SU-DHL-6 (cell line): Measurements from ENCODE around the gene PTCH2.

Experiments
- H2AFZ ChIP-seq: fragments of 200-600 bp; sonication (generic); 2 replicates; pipeline ENCODE4 v1.6.1; 2014; ENCODE audit warnings: low read depth, mild to moderate bottlenecking, moderate library complexity, mixed read lengths, antibody characterized with exemption, low read length; ENCODE audit not compliant: severe bottlenecking
- H3F3A ChIP-seq: fragments of 200-600 bp; shearing (Covaris generic); 2 replicates; pipeline ENCODE4 v1.6.0; 2016; ENCODE audit warnings: antibody characterized with exemption, mild to moderate bottlenecking; ENCODE audit not compliant: insufficient read depth
- H3K27ac ChIP-seq: fragments of 200-600 bp; sonication (generic); 2 replicates; pipeline ENCODE4 v1.5.1; 2016; ENCODE audit warnings: low read depth, mild to moderate bottlenecking, low read length, moderate library complexity, mixed read lengths
- H3K27me3 ChIP-seq: fragments of 200-600 bp; sonication (generic), shearing (Covaris generic); 2 replicates; pipeline ENCODE4 v1.6.0; 2014; ENCODE audit warnings: mild to moderate bottlenecking, low read length
- H3K36me3 ChIP-seq: fragments of 200-600 bp; sonication (generic); 2 replicates; pipeline ENCODE4 v1.6.1; 2014; ENCODE audit warnings: mild to moderate bottlenecking, low read length, mixed read lengths
- H3K4me2 ChIP-seq: fragments of 300-600, 200-600 bp; shearing (Covaris generic), sonication (generic); 2 replicates; pipeline ENCODE4 v1.6.0; 2014; ENCODE audit warnings: low read length, low read depth, mild to moderate bottlenecking; ENCODE audit not compliant: poor library complexity, severe bottlenecking
- H3K4me3 ChIP-seq: fragments of 200-600 bp; sonication (generic); 2 replicates; pipeline ENCODE4 v1.5.1; 2014; ENCODE audit warnings: antibody characterized with exemption, low read length, mild to moderate bottlenecking, mixed read lengths; ENCODE audit not compliant: insufficient read depth, poor library complexity, severe bottlenecking
- H3K79me2 ChIP-seq: fragments of 200-600 bp; sonication (generic); 2 replicates; pipeline ENCODE4 v1.6.1; 2014; ENCODE audit warnings: mild to moderate bottlenecking, low read length, moderate library complexity; ENCODE audit not compliant: insufficient read depth
- H3K9ac ChIP-seq: fragments of 200-600 bp; sonication (generic); 2 replicates; pipeline ENCODE4 v1.7.0; 2014; ENCODE audit warnings: mild to moderate bottlenecking, low read length
- H3K9me2 ChIP-seq: fragments of 200-600 bp; sonication (generic); replicated peaks from 2 replicates; pipeline ENCODE4 v1.6.1; 2014; ENCODE audit warnings: low read length; ENCODE audit not compliant: insufficient read depth
- H3K9me3 ChIP-seq: fragments of 200-600 bp; sonication (generic); 2 replicates; pipeline ENCODE4 v1.6.1; 2014; ENCODE audit warnings: low read length, mixed read lengths; ENCODE audit not compliant: insufficient read depth
- H4K20me1 ChIP-seq: fragments of 200-600 bp; sonication (generic); 2 replicates; pipeline ENCODE4 v1.6.1; 2014; ENCODE audit warnings: low read depth, mild to moderate bottlenecking, antibody characterized with exemption, low read length, moderate library complexity, mixed read lengths
- CTCF ChIP-seq: fragments of 200-600 bp; sonication (generic); IDR thresholded peaks from one replicate; pipeline ENCODE4 v1.5.1; 2017; ENCODE audit warnings: antibody characterized with exemption, mild to moderate bottlenecking, low read length, moderate library complexity; ENCODE audit not compliant: insufficient read depth, poor library complexity, severe bottlenecking
- EZH2phosphoT487 ChIP-seq: fragments of 200-600 bp; sonication (generic), shearing (Covaris generic); conservative IDR thresholded peaks from 2 replicates; pipeline ENCODE4 v1.6.1; 2018; ENCODE audit warnings: mild to moderate bottlenecking, antibody characterized with exemption, low read length, moderate library complexity, mixed read lengths

The PTCH2 gene

DNA sequence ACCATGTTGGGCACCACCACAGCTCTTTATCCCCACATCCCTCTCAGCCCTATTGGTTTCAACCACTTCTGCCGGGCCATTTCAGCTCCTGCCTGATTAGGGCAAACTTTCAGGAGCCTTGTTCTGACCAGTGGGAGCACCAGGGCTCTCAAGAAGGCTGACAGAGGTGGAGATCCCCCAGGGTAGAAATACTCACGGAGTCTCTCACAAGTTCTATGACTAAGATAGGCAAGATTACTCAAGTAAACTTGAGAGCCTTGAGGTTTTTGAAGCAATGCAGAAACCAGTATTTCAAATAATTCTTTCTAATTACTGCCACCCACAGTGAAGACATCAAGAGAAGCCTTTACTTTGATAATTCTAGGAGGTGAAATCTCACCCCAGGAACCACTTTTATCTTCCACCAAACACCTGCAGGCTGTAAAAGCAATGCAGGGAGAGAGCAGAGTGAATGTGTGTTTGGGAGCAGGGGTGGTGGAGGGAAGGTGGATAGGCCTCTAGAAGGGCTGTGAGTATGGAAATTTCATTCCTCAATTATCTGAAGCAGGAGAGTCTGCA, 6.6 kb upstream of the PTCH2 start:
- Histone ChIP-seq H3K36me3 (no peaks in the 10 kb centered on the region), H3K4me3 (no peak overlapping the region), H3K4me2 (no peak overlapping the region), H3K27ac (no peak overlapping the region), H3K27me3 (no peaks in the 10 kb centered on the region), H3K9me2 (no peaks in the 10 kb centered on the region), H2AFZ (no peak overlapping the region), H3F3A (no peaks in the 10 kb centered on the region), H3K9me3 (no peaks in the 10 kb centered on the region), H4K20me1 (no peaks in the 10 kb centered on the region), H3K79me2 (no peaks in the 10 kb centered on the region), H3K9ac (no peak overlapping the region)
- TF ChIP-seq CTCF = no peak
- TF ChIP-seq EZH2phosphoT487 = no peak

- H2AFZ ChIP-seq = no peak overlapping the region
- no peaks in the 10 kb centered on the region for H3K27me3 ChIP-seq
- no peak overlapping the region for H3K4me2 ChIP-seq
- H3K9ac ChIP-seq = no peak overlapping the region
- no peak overlapping the region for H3K4me3 ChIP-seq
- no peak for TF ChIP-seq EZH2phosphoT487
- no peak for TF ChIP-seq CTCF
- H4K20me1 ChIP-seq = no peaks in the 10 kb centered on the region
- H3K36me3 ChIP-seq = no peaks in the 10 kb centered on the region
- H3K27ac ChIP-seq = no peak overlapping the region
- H3K9me3 ChIP-seq = no peaks in the 10 kb centered on the region
- H3K79me2 ChIP-seq = no peaks in the 10 kb centered on the region
- no peaks in the 10 kb centered on the region for H3K9me2 ChIP-seq
- no peaks in the 10 kb centered on the region for H3F3A ChIP-seq
These were observed 5.6 kb upstream of the PTCH2 start for GRCh38 chr1:44848456-44849181.

DNA sequence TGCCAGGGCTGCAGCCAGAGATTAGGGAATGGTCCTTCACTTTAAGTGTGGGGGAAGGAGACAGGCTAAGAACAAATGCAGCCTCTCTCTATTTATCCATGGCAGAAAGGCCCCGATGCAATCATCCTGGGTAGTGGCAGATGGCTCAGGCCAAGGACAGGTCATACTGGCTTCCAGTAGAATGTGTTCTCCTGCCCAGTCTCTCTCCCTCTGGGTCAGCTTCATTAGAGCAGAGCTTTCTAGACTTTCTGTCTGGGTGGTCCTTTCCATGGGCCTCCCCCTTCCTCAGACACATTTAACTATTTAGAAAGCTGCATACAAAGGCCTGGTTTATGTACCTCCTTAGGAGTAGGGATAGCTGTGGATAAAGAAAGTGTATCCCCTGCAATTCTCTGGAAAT, 4.8 kb upstream of the PTCH2 start:
- Histone ChIP-seq H3K36me3 (no peaks in the 10 kb centered on the region), H4K20me1 (no peaks in the 10 kb centered on the region)

More for the DNA sequence above, 4.8 kb upstream of the PTCH2 start:
- Histone ChIP-seq H2AFZ (no peak overlapping the region), H3K9me2 (no peaks in the 10 kb centered on the region), H3K79me2 (no peaks in the 10 kb centered on the region), H3K4me2 (no peak overlapping the region), H3K27ac (no peak overlapping the region), H3K4me3 (no peak overlapping the region), H3K9me3 (no peaks in the 10 kb centered on the region), H3K9ac (no peak overlapping the region), H3F3A (no peaks in the 10 kb centered on the region), H3K27me3 (no peaks in the 10 kb centered on the region)
- TF ChIP-seq EZH2phosphoT487 (no peak), CTCF (no peak)
